GM12891 (cell line): ENCODE results near the gene ELMO1.

Experiments used
- PAX5 ChIP-seq: IDR thresholded peaks from 2 replicates; pipeline ENCODE4 v1.6.1; 2011; ENCODE audit warnings: low read length, moderate library complexity, mild to moderate bottlenecking; ENCODE audit not compliant: insufficient read depth, severe bottlenecking
- POLR2A ChIP-seq: IDR thresholded peaks from 2 replicates; pipeline ENCODE4 v1.6.1; 2011; ENCODE audit warnings: low read depth, low read length, control low read depth
- POLR2AphosphoS5 ChIP-seq: IDR thresholded peaks from 2 replicates; pipeline ENCODE4 v1.6.1; 2011; ENCODE audit warnings: low read depth, low read length, control low read depth
- SPI1 ChIP-seq: IDR thresholded peaks from 2 replicates; pipeline ENCODE4 v1.6.1; 2011; ENCODE audit warnings: low read depth, low read length, control low read depth
- TAF1 ChIP-seq: IDR thresholded peaks from 2 replicates; pipeline ENCODE4 v1.6.1; 2011; ENCODE audit warnings: low read depth, low read length, control low read depth

GRCh38 chr7:37341033-37341630 is 107.5 kb downstream of the ELMO1 start:
- TF ChIP-seq POLR2AphosphoS5, result peak; percentile 68; the same call in 1 of the 2 replicates
- TF ChIP-seq POLR2A, result no peak; the same call in 1 of the 2 replicates
- no peak for TF ChIP-seq PAX5
- no peak for TF ChIP-seq SPI1
- no peak for TF ChIP-seq TAF1
